ENCODE results near the gene GSTK1.
A peak's percentile ranks its signal among the peaks of the same experiment; 100 is the strongest.

Gene GSTK1

GRCh38 chr7:143315776-143316175 is 52.5 kb downstream of the GSTK1 start, which contains the start of gene CLCN1:
TSS of gene CLCN1 (plus strand) at chr7:143316111. CDS start at chr7:143316213, 102 bp downstream.
- Histone ChIP-seq H3K27me3 (ENCODE audit: insufficient read depth, poor library complexity, severe bottlenecking) (no peaks in the 10 kb centered on the region), H3K27ac (replicated peaks) (no peak within 1 kb of the TSS), H3K4me3 (replicated peaks; ENCODE audit: insufficient read depth, low read length) (no peak within 1 kb of the TSS)
- no peak for DNase-seq (ENCODE audit: low read depth in 1 of 2, low spot score in 1 of 2)
- TF ChIP-seq, protein P1, sequence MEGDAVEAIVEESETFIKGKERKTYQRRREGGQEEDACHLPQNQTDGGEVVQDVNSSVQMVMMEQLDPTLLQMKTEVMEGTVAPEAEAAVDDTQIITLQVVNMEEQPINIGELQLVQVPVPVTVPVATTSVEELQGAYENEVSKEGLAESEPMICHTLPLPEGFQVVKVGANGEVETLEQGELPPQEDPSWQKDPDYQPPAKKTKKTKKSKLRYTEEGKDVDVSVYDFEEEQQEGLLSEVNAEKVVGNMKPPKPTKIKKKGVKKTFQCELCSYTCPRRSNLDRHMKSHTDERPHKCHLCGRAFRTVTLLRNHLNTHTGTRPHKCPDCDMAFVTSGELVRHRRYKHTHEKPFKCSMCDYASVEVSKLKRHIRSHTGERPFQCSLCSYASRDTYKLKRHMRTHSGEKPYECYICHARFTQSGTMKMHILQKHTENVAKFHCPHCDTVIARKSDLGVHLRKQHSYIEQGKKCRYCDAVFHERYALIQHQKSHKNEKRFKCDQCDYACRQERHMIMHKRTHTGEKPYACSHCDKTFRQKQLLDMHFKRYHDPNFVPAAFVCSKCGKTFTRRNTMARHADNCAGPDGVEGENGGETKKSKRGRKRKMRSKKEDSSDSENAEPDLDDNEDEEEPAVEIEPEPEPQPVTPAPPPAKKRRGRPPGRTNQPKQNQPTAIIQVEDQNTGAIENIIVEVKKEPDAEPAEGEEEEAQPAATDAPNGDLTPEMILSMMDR (IDR thresholded peaks at IDR 0.05; ENCODE audit: insufficient read depth, low read length), result no peak
- TF ChIP-seq GABPA (IDR thresholded peaks at IDR 0.05; ENCODE audit: low read depth) (no peak), SPI1 (IDR thresholded peaks at IDR 0.05; ENCODE audit: borderline replicate concordance, low read depth) (no peak), POLR2AphosphoS5 (IDR thresholded peaks at IDR 0.05; ENCODE audit: low read depth) (no peak), REST (IDR thresholded peaks at IDR 0.05; ENCODE audit: insufficient replicate concordance, low read depth) (no peak)

DNA sequence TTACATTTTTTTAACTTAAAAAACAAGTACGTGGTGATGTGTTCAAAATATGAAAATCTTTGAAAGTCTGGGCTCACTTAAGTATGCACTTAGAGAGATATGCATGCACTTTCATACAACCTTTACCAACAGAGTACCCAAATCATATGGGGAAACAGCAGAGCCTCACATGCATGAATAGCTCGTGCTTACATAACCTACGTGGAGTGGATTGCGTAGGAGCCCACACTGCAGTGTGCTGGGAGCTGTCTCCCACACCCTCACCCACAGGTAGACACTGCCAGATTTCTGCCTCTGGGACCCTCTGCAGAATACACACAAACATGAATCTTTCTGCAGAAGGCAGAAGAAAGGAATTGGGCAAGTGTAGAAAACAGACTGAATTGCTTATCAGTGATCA is 53.3 kb downstream of the GSTK1 start:
- Histone ChIP-seq H3K27me3 (ENCODE audit: insufficient read depth, poor library complexity, severe bottlenecking) (no peaks in the 10 kb centered on the region), H3K4me3 (replicated peaks; ENCODE audit: insufficient read depth, low read length) (no peak overlapping the region), H3K27ac (replicated peaks) (no peak overlapping the region)
- TF ChIP-seq SPI1 (IDR thresholded peaks at IDR 0.05; ENCODE audit: borderline replicate concordance, low read depth), result no peak
- TF ChIP-seq POLR2AphosphoS5 (IDR thresholded peaks at IDR 0.05; ENCODE audit: low read depth), result no peak
- TF ChIP-seq, protein P1 (IDR thresholded peaks at IDR 0.05; ENCODE audit: insufficient read depth, low read length), result no peak
- no peak for TF ChIP-seq REST (IDR thresholded peaks at IDR 0.05; ENCODE audit: insufficient replicate concordance, low read depth)
- TF ChIP-seq GABPA (IDR thresholded peaks at IDR 0.05; ENCODE audit: low read depth), result no peak
- DNase-seq (ENCODE audit: low read depth in 1 of 2, low spot score in 1 of 2), result peak in 1 of 2 experiments; percentile 65

GRCh38 chr7:143318661-143319060 is 55.4 kb downstream of the GSTK1 start:
- H3K4me3 ChIP-seq (replicated peaks; ENCODE audit: insufficient read depth, low read length), result no peak overlapping the region
- DNase-seq (ENCODE audit: low read depth in 1 of 2, low spot score in 1 of 2), result peak in 1 of 2 experiments; percentile 85
- no peak overlapping the region for H3K27ac ChIP-seq (replicated peaks)
- TF ChIP-seq GABPA (IDR thresholded peaks at IDR 0.05; ENCODE audit: low read depth) (no peak), SPI1 (IDR thresholded peaks at IDR 0.05; ENCODE audit: borderline replicate concordance, low read depth) (no peak), REST (IDR thresholded peaks at IDR 0.05; ENCODE audit: insufficient replicate concordance, low read depth) (no peak), POLR2AphosphoS5 (IDR thresholded peaks at IDR 0.05; ENCODE audit: low read depth) (no peak)
- TF ChIP-seq, protein P1 (IDR thresholded peaks at IDR 0.05; ENCODE audit: insufficient read depth, low read length), result no peak
- no peaks in the 10 kb centered on the region for H3K27me3 ChIP-seq (ENCODE audit: insufficient read depth, poor library complexity, severe bottlenecking)
